Stimulated activated CD8-positive, alpha-beta memory T cell treated with anti-CD3 and anti-CD28 coated beads, Interleukin-7, amount 100 ng/mL, for 1 hour (primary cell): ENCODE results near the gene ARIH1.
"Not testable (repeated sequence)": the region's sequence is repeated elsewhere in the genome, so short reads cannot be mapped to it uniquely, and the experiment has no call there.

Experiments
- DNase-seq, 2 donors: peaks; one replicate each; pipeline ENCODE4 v3.0.0-alpha.2; 2020; ENCODE audit warnings: low read depth in 2 of 2

ARIH1 gene

GRCh38 chr15:72473614-72474465 is at the start of gene ARIH1:
Gene ARIH1 (plus strand): TSS chr15:72474330. CDS start chr15:72474640, 310 bp downstream.
- DNase-seq = peak; percentile 92 to 95

GRCh38 chr15:72426753-72427152 is 47.4 kb upstream of the ARIH1 start:
- DNase-seq = no peak

GRCh38 chr15:72437650-72438316 is 36.3 kb upstream of the ARIH1 start:
- DNase-seq = no peak

- not testable (repeated sequence) for DNase-seq
Measured at GRCh38 chr15:72442848-72443247, 31.3 kb upstream of the ARIH1 start.

- DNase-seq = no peak
Measured at GRCh38 chr15:72445426-72445825, 28.7 kb upstream of the ARIH1 start.

GRCh38 chr15:72450805-72451204 is 23.3 kb upstream of the ARIH1 start:
- no peak for DNase-seq

- DNase-seq = no peak
Measured at GRCh38 chr15:72451224-72451623, 22.9 kb upstream of the ARIH1 start.

GRCh38 chr15:72456684-72457083 is 17.4 kb upstream of the ARIH1 start:
- no peak for DNase-seq

GRCh38 chr15:72460402-72460801 is 13.7 kb upstream of the ARIH1 start:
- no peak for DNase-seq

- no peak for DNase-seq
Measured at GRCh38 chr15:72463702-72464101, 10.4 kb upstream of the ARIH1 start.

GRCh38 chr15:72464251-72464650 is 9.9 kb upstream of the ARIH1 start:
- DNase-seq = no peak

- no peak for DNase-seq
Measured at GRCh38 chr15:72468103-72468502, 6.0 kb upstream of the ARIH1 start.

- DNase-seq = no peak
Measured at GRCh38 chr15:72472992-72473610, 1.0 kb upstream of the ARIH1 start.

- peak in 1 of 2 donors; percentile 5 for DNase-seq
Measured at GRCh38 chr15:72474466-72474911, 359 bp downstream of the ARIH1 start.

GRCh38 chr15:72474912-72475628 is 940 bp downstream of the ARIH1 start:
- DNase-seq = peak; percentile 55 to 61

- DNase-seq = no peak
Measured at GRCh38 chr15:72475674-72476073, 1.5 kb downstream of the ARIH1 start.

- DNase-seq = not testable (repeated sequence)
Measured at GRCh38 chr15:72476330-72476729, 2.2 kb downstream of the ARIH1 start.

- DNase-seq = no peak
Measured at GRCh38 chr15:72481015-72481659, 7.0 kb downstream of the ARIH1 start.

GRCh38 chr15:72482275-72482674 is 8.1 kb downstream of the ARIH1 start:
- no peak for DNase-seq

GRCh38 chr15:72483279-72483678 is 9.1 kb downstream of the ARIH1 start:
- no peak for DNase-seq

GRCh38 chr15:72486144-72486543 is 12.0 kb downstream of the ARIH1 start:
- no peak for DNase-seq
